ENCODE data around the gene KIF4B. TPM values are rescaled to one million over a fixed set of nuclear protein-coding genes. Genes with fewer than 3 reads are reported as not detected.
"Not testable (repeated sequence)": the region's sequence is repeated elsewhere in the genome, so short reads cannot be mapped to it uniquely, and the experiment has no call there.

KIF4B gene, protein sequence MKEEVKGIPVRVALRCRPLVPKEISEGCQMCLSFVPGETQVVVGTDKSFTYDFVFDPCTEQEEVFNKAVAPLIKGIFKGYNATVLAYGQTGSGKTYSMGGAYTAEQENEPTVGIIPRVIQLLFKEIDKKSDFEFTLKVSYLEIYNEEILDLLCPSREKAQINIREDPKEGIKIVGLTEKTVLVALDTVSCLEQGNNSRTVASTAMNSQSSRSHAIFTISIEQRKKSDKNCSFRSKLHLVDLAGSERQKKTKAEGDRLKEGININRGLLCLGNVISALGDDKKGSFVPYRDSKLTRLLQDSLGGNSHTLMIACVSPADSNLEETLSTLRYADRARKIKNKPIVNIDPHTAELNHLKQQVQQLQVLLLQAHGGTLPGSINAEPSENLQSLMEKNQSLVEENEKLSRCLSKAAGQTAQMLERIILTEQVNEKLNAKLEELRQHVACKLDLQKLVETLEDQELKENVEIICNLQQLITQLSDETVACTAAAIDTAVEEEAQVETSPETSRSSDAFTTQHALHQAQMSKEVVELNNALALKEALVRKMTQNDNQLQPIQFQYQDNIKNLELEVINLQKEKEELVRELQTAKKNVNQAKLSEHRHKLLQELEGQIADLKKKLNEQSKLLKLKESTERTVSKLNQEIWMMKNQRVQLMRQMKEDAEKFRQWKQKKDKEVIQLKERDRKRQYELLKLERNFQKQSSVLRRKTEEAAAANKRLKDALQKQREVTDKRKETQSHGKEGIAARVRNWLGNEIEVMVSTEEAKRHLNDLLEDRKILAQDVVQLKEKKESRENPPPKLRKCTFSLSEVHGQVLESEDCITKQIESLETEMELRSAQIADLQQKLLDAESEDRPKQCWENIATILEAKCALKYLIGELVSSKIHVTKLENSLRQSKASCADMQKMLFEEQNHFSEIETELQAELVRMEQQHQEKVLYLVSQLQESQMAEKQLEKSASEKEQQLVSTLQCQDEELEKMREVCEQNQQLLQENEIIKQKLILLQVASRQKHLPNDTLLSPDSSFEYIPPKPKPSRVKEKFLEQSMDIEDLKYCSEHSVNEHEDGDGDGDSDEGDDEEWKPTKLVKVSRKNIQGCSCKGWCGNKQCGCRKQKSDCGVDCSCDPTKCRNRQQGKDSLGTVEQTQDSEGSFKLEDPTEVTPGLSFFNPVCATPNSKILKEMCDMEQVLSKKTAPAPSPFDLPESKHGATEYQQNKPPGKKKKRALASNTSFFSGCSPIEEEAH
- under 1 TPM in 1 of 2 experiments, not detected in 1; 0.09 TPM for total RNA-seq

DNA sequence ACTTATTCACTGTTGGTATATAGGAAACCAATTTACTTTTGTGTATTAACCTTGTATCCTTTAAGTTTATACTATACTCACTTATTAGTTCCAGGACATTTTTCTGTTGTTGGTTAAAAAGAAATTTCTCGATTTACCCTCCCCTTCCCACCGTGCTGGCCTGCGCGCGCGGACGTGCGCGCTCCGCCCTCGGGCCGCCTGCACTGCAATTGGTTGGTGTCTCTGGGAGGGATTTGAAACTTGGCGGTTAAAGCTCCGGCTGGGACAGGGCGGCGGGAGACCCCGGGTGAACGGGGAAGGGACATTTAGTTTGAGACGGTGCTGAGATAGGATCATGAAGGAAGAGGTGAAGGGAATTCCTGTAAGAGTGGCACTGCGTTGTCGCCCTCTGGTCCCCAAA lies at the start of gene KIF4B:
Gene KIF4B (plus strand): TSS at position 230 of the 400 bp plus-strand sequence. CDS start 105 bp downstream, at position 335.
- Mint-ChIP-seq H3K4me1 (peaks cover 32% of the 10 kb centered on the region), H3K27me3 (peaks cover 35% of the 10 kb centered on the region), H3K27ac (no peak within 1 kb of the TSS), H3K9me3 (ENCODE audit: low read depth) (no peaks in the 10 kb centered on the region), H3K36me3 (no peaks in the 10 kb centered on the region), H3K4me3 (no peak within 1 kb of the TSS)
- DNase-seq (no peak), ATAC-seq (no peak)
- CTCF ChIA-PET = no interaction called here

DNA sequence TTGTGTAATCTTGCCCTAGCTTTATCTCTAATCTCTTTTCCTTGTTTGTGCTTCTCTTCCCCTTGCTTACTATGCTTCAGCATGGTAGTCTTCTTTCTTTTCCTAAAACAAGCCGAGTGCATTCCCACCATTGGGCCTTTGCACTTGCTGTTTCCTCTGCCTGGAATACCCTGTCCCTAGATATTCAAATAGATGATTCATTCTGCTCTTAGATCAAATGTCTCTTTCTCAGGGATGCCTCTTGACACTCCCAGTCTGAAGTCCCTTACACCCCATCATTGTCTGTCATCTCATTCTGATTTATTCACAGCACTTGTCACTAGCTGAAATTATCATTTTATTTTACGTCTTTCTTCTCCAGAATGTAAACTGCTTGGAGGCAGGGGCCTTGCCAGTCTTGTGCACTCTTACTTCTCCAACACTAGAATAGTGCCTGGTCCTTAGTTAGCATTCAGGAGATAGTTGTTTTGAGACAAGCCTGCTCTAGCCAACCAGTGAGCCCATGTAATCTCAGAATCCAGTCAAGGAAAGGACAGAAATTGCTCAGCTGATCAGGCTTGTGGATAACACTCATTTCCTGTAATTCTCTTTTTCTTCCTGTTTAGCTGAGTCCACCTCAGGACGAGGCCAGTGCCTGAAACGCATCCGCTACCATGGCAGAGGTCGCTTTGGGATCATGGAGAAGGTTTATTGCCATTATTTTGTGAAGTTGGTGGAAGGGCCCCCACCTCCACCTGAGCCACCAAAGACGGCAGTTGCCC lies 47.3 kb upstream of the KIF4B start:
- H3K4me3 Mint-ChIP-seq = no peak overlapping the region
- H3K36me3 Mint-ChIP-seq = peaks cover 16% of the 10 kb centered on the region
- peaks cover 9% of the 10 kb centered on the region for H3K4me1 Mint-ChIP-seq
- ATAC-seq (no peak), DNase-seq (no peak)
- CTCF ChIA-PET = no interaction called here
- H3K9me3 Mint-ChIP-seq (ENCODE audit: low read depth) = no peaks in the 10 kb centered on the region
- no peak overlapping the region for H3K27ac Mint-ChIP-seq
- no peaks in the 10 kb centered on the region for H3K27me3 Mint-ChIP-seq

DNA sequence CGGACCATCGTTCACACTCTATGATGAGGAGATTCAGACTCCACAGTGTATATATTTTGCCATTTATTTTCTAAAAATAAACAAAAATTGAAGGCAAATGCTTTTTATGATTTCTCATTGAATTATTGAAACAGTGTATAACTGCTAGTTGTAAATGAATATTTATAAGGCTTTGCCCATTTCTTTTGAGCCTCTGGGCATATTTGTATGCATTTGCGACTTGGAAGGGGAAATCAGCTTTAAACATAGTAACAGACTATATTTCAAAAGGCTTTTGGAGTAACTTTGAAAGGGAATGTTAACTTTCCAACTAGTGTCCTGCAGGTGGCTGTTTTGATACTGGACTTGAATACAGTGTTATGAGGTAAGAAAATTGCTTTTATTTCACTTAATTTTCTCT lies 46.7 kb upstream of the KIF4B start:
- CTCF ChIA-PET = no interaction called here
- ATAC-seq = no peak
- H3K4me3 Mint-ChIP-seq = no peak overlapping the region
- no peaks in the 10 kb centered on the region for H3K9me3 Mint-ChIP-seq (ENCODE audit: low read depth)
- no peak overlapping the region for H3K27ac Mint-ChIP-seq
- H3K36me3 Mint-ChIP-seq = peaks cover 16% of the 10 kb centered on the region
- no peaks in the 10 kb centered on the region for H3K27me3 Mint-ChIP-seq
- peaks cover 9% of the 10 kb centered on the region for H3K4me1 Mint-ChIP-seq
- DNase-seq = no peak

DNA sequence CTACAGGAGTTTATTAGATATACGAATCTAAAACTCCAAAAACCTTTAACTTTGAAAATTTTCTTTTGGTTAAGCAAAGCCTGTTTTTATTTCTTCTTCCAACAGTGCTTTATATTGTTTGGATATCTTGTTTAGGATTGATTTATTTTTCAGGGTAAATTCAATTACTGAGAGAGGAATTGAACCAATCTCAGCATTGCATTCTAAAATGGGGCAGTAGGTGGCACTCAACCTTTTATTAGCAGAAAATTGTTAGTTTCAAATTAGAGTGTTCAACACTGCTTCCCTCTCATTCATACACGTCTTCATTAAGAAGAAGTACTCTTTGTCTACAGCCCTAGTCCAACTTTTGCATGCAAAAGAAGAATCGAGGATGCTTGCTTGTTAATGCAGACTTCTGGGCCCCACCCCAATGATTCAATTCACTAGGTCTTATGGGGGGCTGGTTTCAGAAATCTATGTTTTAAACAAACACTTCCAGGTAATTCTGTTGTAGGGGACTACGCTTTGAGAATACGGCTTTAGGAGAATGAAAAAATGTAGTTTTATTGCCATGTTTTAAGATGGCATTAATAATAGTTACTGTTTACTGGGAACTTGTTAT lies 46.0 kb upstream of the KIF4B start:
- CTCF ChIA-PET = interaction anchor here (0.7 kb wide), 1 partner anchor 317 kb away, joined by 3 read pairs; no protein-coding TSS in a partner anchor
- Mint-ChIP-seq H3K27me3 (no peaks in the 10 kb centered on the region), H3K4me3 (no peak overlapping the region), H3K4me1 (peaks cover 9% of the 10 kb centered on the region), H3K9me3 (ENCODE audit: low read depth) (no peaks in the 10 kb centered on the region), H3K27ac (no peak overlapping the region), H3K36me3 (peaks cover 15% of the 10 kb centered on the region)
- ATAC-seq = no peak
- DNase-seq = no peak

DNA sequence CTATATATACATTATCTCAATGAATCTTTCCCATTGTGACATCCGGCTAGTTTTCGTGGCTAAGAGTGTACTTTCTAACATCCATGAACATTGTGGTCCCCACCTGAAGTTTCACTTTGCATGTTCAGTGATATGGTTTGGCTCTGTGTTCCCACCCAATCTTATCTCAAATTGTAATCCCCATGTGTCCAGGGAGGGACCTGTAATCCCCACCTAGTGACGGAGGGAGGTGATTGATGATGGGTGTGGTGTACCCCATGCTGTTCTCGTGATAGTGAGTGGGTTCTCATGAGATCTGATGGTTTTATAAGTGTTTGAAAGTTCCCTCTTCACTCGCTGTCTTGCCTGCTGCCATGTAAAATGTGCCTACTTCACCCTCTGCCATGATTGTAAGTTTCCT lies 44.6 kb upstream of the KIF4B start:
- Mint-ChIP-seq H3K9me3 (ENCODE audit: low read depth) (no peaks in the 10 kb centered on the region), H3K4me3 (no peak overlapping the region), H3K27ac (no peak overlapping the region), H3K4me1 (peaks cover 9% of the 10 kb centered on the region), H3K36me3 (peaks cover 14% of the 10 kb centered on the region), H3K27me3 (no peaks in the 10 kb centered on the region)
- DNase-seq (no peak), ATAC-seq (no peak)
- CTCF ChIA-PET = no interaction called here

DNA sequence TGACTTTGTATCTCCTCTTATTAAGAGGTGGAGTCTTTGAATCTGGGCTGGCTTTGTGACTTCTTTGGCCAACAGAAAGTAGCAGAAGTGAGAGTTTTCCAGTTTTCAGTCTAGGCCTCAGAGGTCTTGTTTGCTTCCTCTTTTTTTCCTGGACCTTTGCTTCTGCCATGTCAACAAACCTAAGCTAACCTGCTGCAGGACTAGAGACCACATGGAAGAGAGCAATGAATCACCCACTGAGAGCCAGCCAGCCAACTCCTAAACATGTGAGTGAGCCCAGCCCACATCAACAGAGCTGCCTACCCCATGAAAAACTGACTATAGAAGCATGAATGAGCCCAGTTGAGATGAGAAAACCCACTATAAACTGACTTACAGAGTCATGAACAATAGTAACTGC lies 42.8 kb upstream of the KIF4B start:
- H3K27ac Mint-ChIP-seq = no peak overlapping the region
- peaks cover 11% of the 10 kb centered on the region for H3K36me3 Mint-ChIP-seq
- ATAC-seq = no peak
- CTCF ChIA-PET = interaction anchor here (0.7 kb wide), 1 partner anchor 16 kb away, joined by 3 read pairs; no protein-coding TSS in a partner anchor
- no peak overlapping the region for H3K4me3 Mint-ChIP-seq
- no peaks in the 10 kb centered on the region for H3K27me3 Mint-ChIP-seq
- peaks cover 1% of the 10 kb centered on the region for H3K9me3 Mint-ChIP-seq (ENCODE audit: low read depth)
- no peak for DNase-seq
- peaks cover 5% of the 10 kb centered on the region for H3K4me1 Mint-ChIP-seq

DNA sequence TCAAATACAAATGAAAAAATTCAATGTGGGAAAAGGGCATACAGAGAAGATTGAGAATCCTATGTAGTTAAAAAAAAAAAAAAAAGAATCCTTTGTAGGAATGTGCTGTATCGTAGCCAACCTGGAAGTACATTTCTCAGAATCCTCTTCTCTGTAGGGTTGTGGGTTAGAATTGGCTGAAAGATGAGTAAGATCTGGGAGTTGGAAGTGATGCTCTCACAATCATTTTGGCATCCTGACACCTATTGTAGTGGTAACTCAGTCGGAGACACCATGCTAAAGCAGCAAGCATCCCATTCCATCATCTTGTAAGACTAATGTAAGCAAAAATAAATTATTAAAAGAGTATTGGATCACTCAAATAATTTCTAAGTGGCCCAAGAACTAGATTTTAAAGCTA lies 42.1 kb upstream of the KIF4B start:
- Mint-ChIP-seq H3K27ac (no peak overlapping the region), H3K4me1 (no peaks in the 10 kb centered on the region), H3K27me3 (no peaks in the 10 kb centered on the region), H3K9me3 (ENCODE audit: low read depth) (peaks cover 3% of the 10 kb centered on the region), H3K36me3 (peaks cover 15% of the 10 kb centered on the region), H3K4me3 (no peak overlapping the region)
- CTCF ChIA-PET = interaction anchor here (0.7 to 1.6 kb wide), 2 partner anchors 15 to 57 kb away, joined by 3 to 4 read pairs; no protein-coding TSS in a partner anchor
- DNase-seq = no peak
- ATAC-seq = no peak

DNA sequence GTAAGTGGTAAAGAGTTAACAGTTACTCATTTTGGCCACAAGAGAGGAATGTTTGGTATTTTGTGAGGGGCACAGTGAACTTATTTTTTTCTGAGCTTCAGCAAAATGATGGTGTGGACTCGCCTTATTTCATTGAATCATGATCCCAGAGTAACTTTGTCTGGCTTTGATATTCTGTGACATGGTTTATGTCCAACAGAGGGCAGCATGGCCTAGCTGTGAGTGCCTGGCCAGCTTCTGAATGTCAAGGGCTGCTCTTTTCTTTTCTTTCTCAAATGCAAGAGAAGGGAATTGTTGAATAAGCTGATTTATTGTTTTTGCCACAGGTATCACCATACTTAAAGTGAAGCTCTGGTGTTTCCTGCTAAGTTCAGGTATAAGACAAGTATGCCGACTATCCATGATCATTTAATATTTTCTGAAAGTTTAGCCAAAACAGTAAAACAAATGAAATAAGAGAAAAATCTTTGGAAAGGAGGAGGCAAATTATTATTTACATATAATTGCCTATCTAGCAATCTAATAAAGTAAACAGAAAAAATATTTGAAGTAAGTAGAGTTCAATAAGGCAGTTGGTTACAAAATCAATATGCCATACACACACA lies 41.0 kb upstream of the KIF4B start:
- Mint-ChIP-seq H3K27ac (no peak overlapping the region), H3K36me3 (peaks cover 16% of the 10 kb centered on the region), H3K9me3 (ENCODE audit: low read depth) (peaks cover 3% of the 10 kb centered on the region), H3K27me3 (no peaks in the 10 kb centered on the region), H3K4me3 (no peak overlapping the region), H3K4me1 (peaks cover 5% of the 10 kb centered on the region)
- ATAC-seq = no peak
- CTCF ChIA-PET = interaction anchor here (0.8 to 1.6 kb wide), 3 partner anchors 12 to 56 kb away, joined by 3 to 4 read pairs (median 3); no protein-coding TSS in a partner anchor
- no peak for DNase-seq

DNA sequence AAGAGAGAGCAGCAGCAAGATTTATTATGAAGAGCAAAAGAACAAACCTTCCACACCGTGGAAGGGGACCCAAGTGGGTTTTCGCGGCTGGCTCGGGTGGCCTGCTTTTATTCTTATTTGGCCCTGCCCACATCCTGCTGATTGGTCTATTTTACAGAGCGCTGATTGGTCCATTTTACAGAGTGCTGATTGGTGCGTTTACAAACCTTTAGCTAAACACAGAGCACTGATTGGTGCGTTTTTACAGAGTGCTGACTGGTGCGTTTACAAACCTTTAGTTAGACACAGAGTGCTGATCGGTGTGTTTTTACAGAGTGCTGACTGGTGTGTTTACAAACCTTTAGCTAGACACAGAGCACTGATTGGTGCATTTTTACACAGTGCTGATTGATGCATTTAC lies 37.5 kb upstream of the KIF4B start:
- not testable (repeated sequence) for DNase-seq; H3K4me1 Mint-ChIP-seq; H3K9me3 Mint-ChIP-seq (ENCODE audit: low read depth); H3K4me3 Mint-ChIP-seq; H3K27ac Mint-ChIP-seq; H3K27me3 Mint-ChIP-seq; ATAC-seq
- H3K36me3 Mint-ChIP-seq = peaks cover 11% of the 10 kb centered on the region
- CTCF ChIA-PET = interaction anchor here (1.1 kb wide), 1 partner anchor 11 kb away, joined by 4 read pairs; no protein-coding TSS in a partner anchor

DNA sequence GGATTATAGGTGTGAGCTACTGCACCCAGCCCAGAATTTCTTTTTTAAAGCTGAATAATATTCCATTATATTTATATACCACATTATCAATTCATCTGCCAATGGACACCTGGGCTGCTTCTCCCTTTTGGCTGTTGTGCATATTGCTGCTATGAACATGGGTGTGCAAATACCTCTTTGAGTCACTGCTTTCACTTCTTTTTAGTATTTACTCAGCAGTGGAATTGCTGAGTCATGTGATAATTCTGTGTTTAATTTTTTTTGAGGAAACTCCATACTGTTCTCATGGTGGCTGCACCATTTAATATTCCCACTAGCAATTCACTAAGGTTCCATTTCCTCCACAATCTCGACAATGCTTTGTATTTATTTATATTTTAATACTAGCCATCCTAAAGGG lies 36.1 kb upstream of the KIF4B start:
- CTCF ChIA-PET = no interaction called here
- Mint-ChIP-seq H3K9me3 (ENCODE audit: low read depth) (peaks cover 3% of the 10 kb centered on the region), H3K4me3 (no peak overlapping the region), H3K27ac (no peak overlapping the region), H3K36me3 (peaks cover 11% of the 10 kb centered on the region), H3K27me3 (no peaks in the 10 kb centered on the region), H3K4me1 (peaks cover 5% of the 10 kb centered on the region)
- DNase-seq (no peak), ATAC-seq (no peak)

DNA sequence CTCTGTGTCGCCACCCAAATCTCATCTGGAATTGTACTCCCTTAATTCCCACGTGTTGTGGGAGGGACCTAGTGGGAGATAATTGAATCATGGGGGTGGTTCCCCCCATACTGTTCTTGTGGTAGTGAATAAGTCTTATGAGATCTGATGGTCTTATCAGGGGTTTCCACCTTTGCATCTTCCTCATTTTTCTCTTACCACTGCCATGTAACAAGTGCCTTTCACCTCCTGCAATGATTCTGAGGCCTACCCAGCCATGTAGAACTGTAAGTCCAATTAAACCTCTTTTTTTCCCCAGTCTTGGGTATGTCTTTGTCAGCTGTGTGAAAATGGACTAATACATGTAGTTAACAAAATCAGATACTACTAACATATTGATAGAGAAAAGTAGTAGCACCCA lies 35.3 kb upstream of the KIF4B start:
- ATAC-seq; H3K27ac Mint-ChIP-seq; H3K4me3 Mint-ChIP-seq; H3K27me3 Mint-ChIP-seq; H3K4me1 Mint-ChIP-seq; CTCF ChIA-PET; H3K9me3 Mint-ChIP-seq (ENCODE audit: low read depth); DNase-seq: not testable (repeated sequence)
- peaks cover 11% of the 10 kb centered on the region for H3K36me3 Mint-ChIP-seq

DNA sequence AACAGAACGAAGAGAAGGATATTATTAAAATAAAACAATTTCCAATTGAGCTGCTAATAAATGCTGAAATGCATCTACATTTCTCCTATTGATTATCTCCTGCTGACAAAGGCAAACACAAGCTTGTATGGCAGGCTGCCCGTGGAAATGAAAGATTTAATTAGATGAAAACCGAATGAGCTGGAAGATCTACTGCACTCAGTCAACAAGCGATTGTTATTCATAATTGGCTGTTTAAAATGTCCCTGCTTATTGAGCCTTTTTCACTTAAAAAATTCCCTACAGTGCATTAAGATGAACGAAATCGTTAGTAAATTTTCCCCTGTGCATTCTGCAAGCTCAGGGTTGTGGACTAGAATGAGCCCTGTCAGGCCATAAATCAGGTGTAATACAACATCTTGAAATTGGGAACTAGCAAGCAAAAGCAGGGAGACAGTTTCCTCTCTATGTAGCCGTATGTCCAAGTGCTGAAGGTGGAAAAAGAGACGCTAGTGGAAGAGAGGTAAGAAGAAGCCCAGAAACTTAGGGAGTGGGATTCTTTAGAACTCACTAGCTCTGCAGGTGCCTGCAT lies 28.5 kb upstream of the KIF4B start:
- H3K36me3 Mint-ChIP-seq = no peaks in the 10 kb centered on the region
- H3K4me1 Mint-ChIP-seq = no peaks in the 10 kb centered on the region
- CTCF ChIA-PET = interaction anchor here (1.0 to 1.6 kb wide), 4 partner anchors 10 to 24 kb away, joined by 3 read pairs; no protein-coding TSS in a partner anchor
- no peaks in the 10 kb centered on the region for H3K9me3 Mint-ChIP-seq (ENCODE audit: low read depth)
- ATAC-seq (no peak), DNase-seq (no peak)
- H3K4me3 Mint-ChIP-seq = no peak overlapping the region
- H3K27ac Mint-ChIP-seq = no peak overlapping the region
- H3K27me3 Mint-ChIP-seq = peaks cover 34% of the 10 kb centered on the region
